ENCODE data around the gene MSLN. TPM values are rescaled to one million over a fixed set of nuclear protein-coding genes. Genes with fewer than 3 reads are reported as not detected.

The MSLN gene
- total and polyA plus RNA-seq, 2 of the 8 experiments (the other 6 are each of a cell fraction or from before 2014, with no cell fraction given) = 0.28 to 0.50 TPM

DNA sequence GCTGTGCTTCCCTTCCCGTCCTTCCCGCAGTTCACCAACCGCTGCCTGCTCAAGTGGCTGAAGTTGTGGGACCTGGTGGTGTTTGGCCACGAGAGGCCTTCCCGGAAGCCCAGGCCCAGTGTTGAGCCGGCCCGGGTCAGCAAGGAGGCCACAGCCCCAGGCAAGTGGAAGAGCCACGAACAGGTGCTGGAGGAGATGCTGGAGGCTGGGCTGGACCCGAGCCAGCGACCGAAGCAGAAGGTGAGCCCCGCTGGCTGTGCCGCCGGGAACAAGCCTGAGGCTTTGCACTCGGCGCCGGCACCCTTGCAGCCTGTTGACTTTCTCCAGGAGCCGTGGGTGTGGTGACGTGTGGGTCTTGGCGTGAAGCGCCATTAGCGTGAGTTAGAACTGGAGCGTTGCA lies 30.6 kb downstream of the MSLN start:
- Histone ChIP-seq H3K36me3 (ENCODE audit: control insufficient read depth in 2 of 4, insufficient read depth in 4 of 4, low read length in 3 of 4) (peaks cover 5 to 46% (median 14%) of the 10 kb centered on the region in 4 experiments; a peak in 5 of 8 replicates), H3K4ac (replicated peaks; ENCODE audit: insufficient read length, low read depth, low read length) (no peak overlapping the region), H2BK5ac (ENCODE audit: low read depth, low read length) (no peak overlapping the region), H3K4me3 (ENCODE audit: extremely low read depth in 1 of 4, insufficient read depth in 2 of 4, low read depth in 3 of 4, low read length in 4 of 4) (no peak overlapping the region), H3K4me1 (replicated peaks in 1 of 4; ENCODE audit: control insufficient read depth in 3 of 4, insufficient read depth in 4 of 4, low read length in 3 of 4) (peaks cover 0 to 9% (median 5%) of the 10 kb centered on the region in 4 experiments; a peak in 4 of 7 replicates), H2BK20ac (ENCODE audit: low read length) (no peak overlapping the region), H3K79me2 (ENCODE audit: control insufficient read depth in 1 of 2, insufficient read depth in 2 of 2, low read length in 2 of 2) (peaks cover 0 to 16% of the 10 kb centered on the region in 2 experiments; a peak in 1 of 4 replicates), H4K20me1 (replicated peaks in 1 of 2; ENCODE audit: control insufficient read depth in 1 of 2, insufficient read depth in 2 of 2, low read length in 2 of 2) (peaks cover 3 to 31% of the 10 kb centered on the region in 2 experiments), H4K8ac (ENCODE audit: extremely low read depth, insufficient read depth, low read length) (peak overlapping the region; percentile 41; the same call in 1 of the 2 replicates), H4K5ac (ENCODE audit: insufficient read length, low read depth, low read length) (no peak overlapping the region), H3K27ac (ENCODE audit: low read depth, low read length) (no peak overlapping the region), H3K14ac (ENCODE audit: insufficient read length) (no peak overlapping the region), H3K27me3 (replicated peaks in 1 of 4; ENCODE audit: control insufficient read depth in 3 of 4, extremely low read depth in 1 of 4, insufficient read depth in 3 of 4, low read length in 3 of 4) (no peaks in the 10 kb centered on the region), H3K23ac (ENCODE audit: insufficient read length) (no peak overlapping the region), H3K56ac (replicated peaks; ENCODE audit: insufficient read length, low read depth, low read length) (no peak overlapping the region), H3K9me3 (ENCODE audit: insufficient read depth in 2 of 2, low read depth in 1 of 2, low read length in 1 of 2) (no peaks in the 10 kb centered on the region), H3K79me1 (ENCODE audit: low read depth, low read length) (peaks cover 5% of the 10 kb centered on the region; the same call in 1 of the 2 replicates), H3K18ac (ENCODE audit: extremely low read depth, low read length) (no peak overlapping the region), H2AK5ac (ENCODE audit: low read depth, low read length) (no peak overlapping the region), H2BK120ac (replicated peaks; ENCODE audit: low read depth, low read length) (no peak overlapping the region), H4K91ac (replicated peaks; ENCODE audit: insufficient read length, low read length) (no peak overlapping the region), H3K9ac (replicated peaks in 1 of 4; ENCODE audit: extremely low read depth in 1 of 4, low read depth in 3 of 4, low read length in 3 of 4) (no peak overlapping the region), H2AFZ (ENCODE audit: low read length) (no peak overlapping the region), H2BK15ac (ENCODE audit: low read length) (no peak overlapping the region), H3K23me2 (ENCODE audit: low read depth, low read length) (peaks cover 9% of the 10 kb centered on the region; the same call in 1 of the 2 replicates), H3K4me2 (ENCODE audit: insufficient read depth in 1 of 2, low read depth in 2 of 2, low read length in 2 of 2) (no peak overlapping the region), H2BK12ac (ENCODE audit: low read depth, low read length) (no peak overlapping the region)
- no peak for TF ChIP-seq CBX8 (IDR thresholded peaks at IDR 0.05; ENCODE audit: borderline replicate concordance, low read depth, low read length)
- TF ChIP-seq SP2 (IDR thresholded peaks at IDR 0.05; ENCODE audit: low read length) = no peak
- TF ChIP-seq CHD1 (IDR thresholded peaks at IDR 0.05; ENCODE audit: low read depth, low read length) = no peak
- DNase-seq (ENCODE audit: low read depth in 1 of 2, low spot score in 2 of 2) (no peak), FAIRE-seq (no peak)
- CTCF ChIA-PET (ENCODE audit: partially characterized antibody) = interaction anchor here (0.8 to 13.7 kb wide), 2 partner anchors 46 to 69 kb away, joined by 3 to 424 read pairs; partner anchors contain the start of genes ANTKMT, CCDC78, HAGHL and METRN
- WGBS, 2 experiments (ENCODE audit: extremely low coverage in 1 of 2, insufficient coverage in 1 of 2, insufficient read length in 1 of 2, insufficient replicate concordance in 2 of 2, low coverage in 1 of 2, low lambda C conversion rate in 2 of 2, missing lambda C conversion rate in 1 of 2) = 94% methylated on average over 23 of the region's 23 CpGs; no CpG with 5 or more reads in 1 of the 2 experiments
- POLR2A ChIA-PET (ENCODE audit: partially characterized antibody) = interaction anchor here (0.7 to 3.0 kb wide), 2 partner anchors 10 to 114 kb away, joined by 3 to 20 read pairs; partner anchors contain the start of gene GNG13
